ENCODE data around the gene GABRG3. TPM values are rescaled to one million over a fixed set of nuclear protein-coding genes. Genes with fewer than 3 reads are reported as not detected.
A peak's percentile ranks its signal among the peaks of the same experiment; 100 is the strongest.

The GABRG3 gene
- total and polyA plus RNA-seq, 9 of the 15 experiments (the other 6 are each of a cell fraction or from before 2014, with no cell fraction given) = 4.0 to 15.1 (median 11.2) TPM

DNA sequence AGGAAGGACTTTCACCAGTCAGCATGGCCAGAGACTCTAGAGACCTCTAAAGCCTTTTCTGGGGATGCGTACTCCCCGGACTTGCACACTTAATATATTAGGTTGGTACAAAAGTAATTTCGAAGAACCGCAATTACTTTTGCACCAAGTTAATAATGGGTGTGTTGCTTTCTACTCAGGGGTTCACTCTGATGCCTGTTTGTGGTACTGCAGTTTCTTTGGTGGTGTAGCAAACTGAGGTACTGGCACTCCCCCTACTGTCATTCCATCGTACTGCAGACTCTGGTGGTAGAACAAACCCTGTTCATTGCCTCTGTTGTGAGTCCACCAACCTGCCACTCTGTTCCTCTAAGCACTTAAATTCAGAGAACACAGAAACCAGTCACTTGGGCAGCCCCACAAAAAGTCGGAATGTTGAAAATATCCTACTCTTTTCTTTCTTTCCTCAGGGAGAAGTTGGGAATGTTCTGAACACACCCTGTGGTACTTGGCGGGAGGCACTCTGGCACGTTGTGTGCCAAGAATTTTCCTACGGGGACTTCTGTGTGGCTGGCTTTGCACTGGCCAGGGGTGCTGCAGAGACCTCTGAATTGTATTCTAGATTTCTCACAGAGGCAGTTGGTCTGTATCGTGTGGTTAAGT lies 46.3 kb downstream of the GABRG3 start (continued):
- TF ChIP-seq, protein P1, sequence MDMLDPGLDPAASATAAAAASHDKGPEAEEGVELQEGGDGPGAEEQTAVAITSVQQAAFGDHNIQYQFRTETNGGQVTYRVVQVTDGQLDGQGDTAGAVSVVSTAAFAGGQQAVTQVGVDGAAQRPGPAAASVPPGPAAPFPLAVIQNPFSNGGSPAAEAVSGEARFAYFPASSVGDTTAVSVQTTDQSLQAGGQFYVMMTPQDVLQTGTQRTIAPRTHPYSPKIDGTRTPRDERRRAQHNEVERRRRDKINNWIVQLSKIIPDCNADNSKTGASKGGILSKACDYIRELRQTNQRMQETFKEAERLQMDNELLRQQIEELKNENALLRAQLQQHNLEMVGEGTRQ (CRISPR knock-in tag; IDR thresholded peaks at IDR 0.05) = no peak
- TF ChIP-seq, protein P2, sequence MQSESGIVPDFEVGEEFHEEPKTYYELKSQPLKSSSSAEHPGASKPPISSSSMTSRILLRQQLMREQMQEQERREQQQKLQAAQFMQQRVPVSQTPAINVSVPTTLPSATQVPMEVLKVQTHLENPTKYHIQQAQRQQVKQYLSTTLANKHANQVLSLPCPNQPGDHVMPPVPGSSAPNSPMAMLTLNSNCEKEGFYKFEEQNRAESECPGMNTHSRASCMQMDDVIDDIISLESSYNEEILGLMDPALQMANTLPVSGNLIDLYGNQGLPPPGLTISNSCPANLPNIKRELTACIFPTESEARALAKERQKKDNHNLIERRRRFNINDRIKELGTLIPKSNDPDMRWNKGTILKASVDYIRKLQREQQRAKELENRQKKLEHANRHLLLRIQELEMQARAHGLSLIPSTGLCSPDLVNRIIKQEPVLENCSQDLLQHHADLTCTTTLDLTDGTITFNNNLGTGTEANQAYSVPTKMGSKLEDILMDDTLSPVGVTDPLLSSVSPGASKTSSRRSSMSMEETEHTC (IDR thresholded peaks at IDR 0.05) = no peak
- peak; percentile 40 to 87 for TF ChIP-seq RAD21 (CRISPR knock-in tag; conservative IDR thresholded peaks at IDR 0.05 in 1 of 2, IDR thresholded peaks at IDR 0.05 in 1 of 2)
- TF ChIP-seq SMC3 (conservative IDR thresholded peaks at IDR 0.05; ENCODE audit: insufficient read depth, low read depth, low read length) = peak; percentile 88
- TF ChIP-seq RB1 (IDR thresholded peaks at IDR 0.05; ENCODE audit: low read depth) = 0 out of 2 replicates have a peak, but pooled peaks have one; percentile 45
- TF ChIP-seq NEUROD1 (IDR thresholded peaks at IDR 0.05; ENCODE audit: borderline replicate concordance, low read depth, low read length, partially characterized antibody) = no peak
- TF ChIP-seq CREM (IDR thresholded peaks at IDR 0.05; ENCODE audit: low read depth) = peak; percentile 29; the same call in 1 of the 2 replicates
- TF ChIP-seq, protein P3, sequence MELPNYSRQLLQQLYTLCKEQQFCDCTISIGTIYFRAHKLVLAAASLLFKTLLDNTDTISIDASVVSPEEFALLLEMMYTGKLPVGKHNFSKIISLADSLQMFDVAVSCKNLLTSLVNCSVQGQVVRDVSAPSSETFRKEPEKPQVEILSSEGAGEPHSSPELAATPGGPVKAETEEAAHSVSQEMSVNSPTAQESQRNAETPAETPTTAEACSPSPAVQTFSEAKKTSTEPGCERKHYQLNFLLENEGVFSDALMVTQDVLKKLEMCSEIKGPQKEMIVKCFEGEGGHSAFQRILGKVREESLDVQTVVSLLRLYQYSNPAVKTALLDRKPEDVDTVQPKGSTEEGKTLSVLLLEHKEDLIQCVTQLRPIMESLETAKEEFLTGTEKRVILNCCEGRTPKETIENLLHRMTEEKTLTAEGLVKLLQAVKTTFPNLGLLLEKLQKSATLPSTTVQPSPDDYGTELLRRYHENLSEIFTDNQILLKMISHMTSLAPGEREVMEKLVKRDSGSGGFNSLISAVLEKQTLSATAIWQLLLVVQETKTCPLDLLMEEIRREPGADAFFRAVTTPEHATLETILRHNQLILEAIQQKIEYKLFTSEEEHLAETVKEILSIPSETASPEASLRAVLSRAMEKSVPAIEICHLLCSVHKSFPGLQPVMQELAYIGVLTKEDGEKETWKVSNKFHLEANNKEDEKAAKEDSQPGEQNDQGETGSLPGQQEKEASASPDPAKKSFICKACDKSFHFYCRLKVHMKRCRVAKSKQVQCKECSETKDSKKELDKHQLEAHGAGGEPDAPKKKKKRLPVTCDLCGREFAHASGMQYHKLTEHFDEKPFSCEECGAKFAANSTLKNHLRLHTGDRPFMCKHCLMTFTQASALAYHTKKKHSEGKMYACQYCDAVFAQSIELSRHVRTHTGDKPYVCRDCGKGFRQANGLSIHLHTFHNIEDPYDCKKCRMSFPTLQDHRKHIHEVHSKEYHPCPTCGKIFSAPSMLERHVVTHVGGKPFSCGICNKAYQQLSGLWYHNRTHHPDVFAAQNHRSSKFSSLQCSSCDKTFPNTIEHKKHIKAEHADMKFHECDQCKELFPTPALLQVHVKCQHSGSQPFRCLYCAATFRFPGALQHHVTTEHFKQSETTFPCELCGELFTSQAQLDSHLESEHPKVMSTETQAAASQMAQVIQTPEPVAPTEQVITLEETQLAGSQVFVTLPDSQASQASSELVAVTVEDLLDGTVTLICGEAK (IDR thresholded peaks at IDR 0.05) = peak; percentile 59
- TF ChIP-seq, protein P3 (CRISPR knock-in tag; IDR thresholded peaks at IDR 0.05) = no peak
- TF ChIP-seq ZNF77 (CRISPR knock-in tag; IDR thresholded peaks at IDR 0.05) = no peak
- TF ChIP-seq, protein P4, sequence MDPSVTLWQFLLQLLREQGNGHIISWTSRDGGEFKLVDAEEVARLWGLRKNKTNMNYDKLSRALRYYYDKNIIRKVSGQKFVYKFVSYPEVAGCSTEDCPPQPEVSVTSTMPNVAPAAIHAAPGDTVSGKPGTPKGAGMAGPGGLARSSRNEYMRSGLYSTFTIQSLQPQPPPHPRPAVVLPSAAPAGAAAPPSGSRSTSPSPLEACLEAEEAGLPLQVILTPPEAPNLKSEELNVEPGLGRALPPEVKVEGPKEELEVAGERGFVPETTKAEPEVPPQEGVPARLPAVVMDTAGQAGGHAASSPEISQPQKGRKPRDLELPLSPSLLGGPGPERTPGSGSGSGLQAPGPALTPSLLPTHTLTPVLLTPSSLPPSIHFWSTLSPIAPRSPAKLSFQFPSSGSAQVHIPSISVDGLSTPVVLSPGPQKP (CRISPR knock-in tag; IDR thresholded peaks at IDR 0.05) = no peak
- TF ChIP-seq, protein P5, sequence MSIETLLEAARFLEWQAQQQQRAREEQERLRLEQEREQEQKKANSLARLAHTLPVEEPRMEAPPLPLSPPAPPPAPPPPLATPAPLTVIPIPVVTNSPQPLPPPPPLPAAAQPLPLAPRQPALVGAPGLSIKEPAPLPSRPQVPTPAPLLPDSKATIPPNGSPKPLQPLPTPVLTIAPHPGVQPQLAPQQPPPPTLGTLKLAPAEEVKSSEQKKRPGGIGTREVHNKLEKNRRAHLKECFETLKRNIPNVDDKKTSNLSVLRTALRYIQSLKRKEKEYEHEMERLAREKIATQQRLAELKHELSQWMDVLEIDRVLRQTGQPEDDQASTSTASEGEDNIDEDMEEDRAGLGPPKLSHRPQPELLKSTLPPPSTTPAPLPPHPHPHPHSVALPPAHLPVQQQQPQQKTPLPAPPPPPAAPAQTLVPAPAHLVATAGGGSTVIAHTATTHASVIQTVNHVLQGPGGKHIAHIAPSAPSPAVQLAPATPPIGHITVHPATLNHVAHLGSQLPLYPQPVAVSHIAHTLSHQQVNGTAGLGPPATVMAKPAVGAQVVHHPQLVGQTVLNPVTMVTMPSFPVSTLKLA (conservative IDR thresholded peaks at IDR 0.05) = no peak

Data from K562 (cell line).